Gastrocnemius medialis (tissue), 4 donors: ENCODE results near the gene VRK3. TPM values are rescaled to one million over a fixed set of nuclear protein-coding genes. Genes with fewer than 3 reads are reported as not detected.

ENCODE experiments used
- ATAC-seq, 2 donors: fragments of 150-250 bp; one replicate each; pipeline ENCODE4 v1.9.1; 2016
- DNase-seq, 2 donors: peaks; one replicate each; pipeline ENCODE4 v3.0.0-alpha.2; 2019
- H3K27ac ChIP-seq, 4 donors: fragments of 200-600 bp; sonication (generic); 1 replicate in 1 of 4; 2 replicates in 3 of 4; pipeline ENCODE4 v1.5.1; 2016 to 2018; ENCODE audit warnings: mild to moderate bottlenecking in 2 of 4, moderate library complexity in 1 of 4
- H3K27me3 ChIP-seq, 3 donors: fragments of 200-600 bp; sonication (generic) in 2 of 3; 1 replicate in 1 of 3; 2 replicates in 2 of 3; pipeline versions ENCODE4 v1.5.1 to v1.6.0; 2016 to 2019; ENCODE audit warnings: mild to moderate bottlenecking in 1 of 3, moderate library complexity in 1 of 3
- H3K36me3 ChIP-seq, 2 donors: fragments of 200-600 bp; sonication (generic) in 1 of 2; one replicate each; pipeline ENCODE4 v1.5.1; 2017 to 2018
- H3K4me1 ChIP-seq, 2 donors: fragments of 200-600 bp; sonication (generic) in 1 of 2; one replicate each; pipeline ENCODE4 v1.5.1; 2016 to 2017; ENCODE audit warnings: mild to moderate bottlenecking in 2 of 2
- H3K4me3 ChIP-seq, 4 donors: fragments of 200-600 bp; sonication (generic) in 3 of 4; 1 replicate in 1 of 4; 2 replicates in 3 of 4; pipeline ENCODE4 v1.5.1; 2016 to 2019; ENCODE audit warnings: mild to moderate bottlenecking in 2 of 4
- H3K9me3 ChIP-seq, 3 donors: fragments of 200-600 bp; sonication (generic) in 2 of 3; 1 replicate in 1 of 3; 2 replicates in 2 of 3; pipeline ENCODE4 v1.5.1; 2016 to 2019
- POLR2A ChIP-seq, 2 donors: fragments of 450-650 bp; IDR thresholded peaks; one replicate each; pipeline ENCODE4 v1.6.1; 2017; ENCODE audit warnings: antibody characterized with exemption in 2 of 2, mild to moderate bottlenecking in 2 of 2, moderate library complexity in 2 of 2
- in situ Hi-C, 4 donors: fragments of 200-750 bp; cut with MboI; loops; one replicate each; pipeline versions ENCODE4 v1.15.0 to v1.8.0; 2017; ENCODE audit warnings: low sequenced_read_pairs in 4 of 4
- intact Hi-C: fragments of 100-400 bp; cut with DNase I; formaldehyde crosslinking; loops from one replicate; pipeline ENCODE4 v1.15.1; 2023; ENCODE audit warnings: low total_unique reads
- total RNA-seq, 4 donors: library from RNA; depleted of rRNA; stranded (reverse); fragments of >200 nt; gene quantifications; one replicate each; pipeline versions ENCODE4 v1.1.0 to v1.2.3, GENCODE V29; 2016
- TF ChIP-seq, protein P1 (sequence below), 5 experiments: fragments of 450-650 bp in 3 of 5; fragments of 200-600 bp in 2 of 5; sonication (generic) in 2 of 5; IDR thresholded peaks in 4 of 5; conservative IDR thresholded peaks in 1 of 5; 1 replicate in 4 of 5; 2 replicates in 1 of 5; pipeline ENCODE4 v1.5.1; 2016 to 2019; ENCODE audit warnings: antibody characterized with exemption in 5 of 5, mild to moderate bottlenecking in 3 of 5, moderate library complexity in 3 of 5

The VRK3 gene
- total RNA-seq, 4 donors from 2014 or later = 36.0 to 52.8 (median 39.9) TPM

DNA sequence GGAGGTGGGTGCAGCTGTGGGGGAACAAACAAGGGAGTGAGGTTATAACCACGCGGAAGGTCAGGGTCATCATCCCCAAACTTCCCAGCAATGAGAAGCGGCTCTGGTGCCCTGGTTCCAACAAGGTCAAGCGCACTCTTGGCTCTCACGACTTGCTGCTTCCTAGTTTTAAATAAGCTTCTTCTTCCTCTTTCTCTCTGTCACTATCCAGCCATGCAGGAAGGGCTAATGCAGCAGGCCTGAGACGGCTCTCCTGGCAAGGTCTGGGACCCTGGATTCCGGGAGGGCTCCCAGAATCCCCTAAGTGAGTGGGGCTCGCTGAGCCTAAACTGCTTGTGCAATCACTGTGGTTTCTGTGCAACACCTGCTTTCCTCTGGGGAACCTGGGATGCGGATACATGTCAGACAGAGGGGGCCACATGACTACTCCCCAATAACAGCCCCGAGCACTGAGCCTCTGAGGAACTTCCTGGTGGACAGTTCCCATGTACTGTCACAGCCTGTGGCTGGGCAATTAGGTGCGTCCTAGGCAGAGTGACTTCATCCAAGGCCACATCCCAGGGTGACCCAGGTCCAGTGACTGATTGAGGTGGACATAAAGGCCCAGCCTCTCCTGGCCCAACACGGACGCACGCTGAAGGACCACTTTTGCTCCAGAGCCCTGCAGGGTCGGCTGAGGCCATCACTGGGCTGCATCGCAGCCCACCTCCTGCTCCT is 24.2 kb downstream of the VRK3 start:
- DNase-seq = no peak
- no peak overlapping the region for H3K4me3 ChIP-seq
- H3K27me3 ChIP-seq = no peaks in the 10 kb centered on the region
- no peaks in the 10 kb centered on the region for H3K9me3 ChIP-seq
- H3K36me3 ChIP-seq = peaks cover 0 to 66% of the 10 kb centered on the region in 2 donors
- no peak overlapping the region for H3K27ac ChIP-seq
- in situ Hi-C loops (no loop called here), intact Hi-C loops (loop anchor here (5.0 kb wide), 1 partner anchor 69 kb away; no protein-coding TSS in a partner anchor)
- ATAC-seq = no peak
- TF ChIP-seq POLR2A (IDR thresholded peaks at IDR 0.05) = no peak
- TF ChIP-seq, protein P1, sequence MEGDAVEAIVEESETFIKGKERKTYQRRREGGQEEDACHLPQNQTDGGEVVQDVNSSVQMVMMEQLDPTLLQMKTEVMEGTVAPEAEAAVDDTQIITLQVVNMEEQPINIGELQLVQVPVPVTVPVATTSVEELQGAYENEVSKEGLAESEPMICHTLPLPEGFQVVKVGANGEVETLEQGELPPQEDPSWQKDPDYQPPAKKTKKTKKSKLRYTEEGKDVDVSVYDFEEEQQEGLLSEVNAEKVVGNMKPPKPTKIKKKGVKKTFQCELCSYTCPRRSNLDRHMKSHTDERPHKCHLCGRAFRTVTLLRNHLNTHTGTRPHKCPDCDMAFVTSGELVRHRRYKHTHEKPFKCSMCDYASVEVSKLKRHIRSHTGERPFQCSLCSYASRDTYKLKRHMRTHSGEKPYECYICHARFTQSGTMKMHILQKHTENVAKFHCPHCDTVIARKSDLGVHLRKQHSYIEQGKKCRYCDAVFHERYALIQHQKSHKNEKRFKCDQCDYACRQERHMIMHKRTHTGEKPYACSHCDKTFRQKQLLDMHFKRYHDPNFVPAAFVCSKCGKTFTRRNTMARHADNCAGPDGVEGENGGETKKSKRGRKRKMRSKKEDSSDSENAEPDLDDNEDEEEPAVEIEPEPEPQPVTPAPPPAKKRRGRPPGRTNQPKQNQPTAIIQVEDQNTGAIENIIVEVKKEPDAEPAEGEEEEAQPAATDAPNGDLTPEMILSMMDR (IDR thresholded peaks at IDR 0.05 in 4 of 5, conservative IDR thresholded peaks at IDR 0.05 in 1 of 5) = no peak
- H3K4me1 ChIP-seq = peaks cover 12 to 19% of the 10 kb centered on the region in 2 donors

DNA sequence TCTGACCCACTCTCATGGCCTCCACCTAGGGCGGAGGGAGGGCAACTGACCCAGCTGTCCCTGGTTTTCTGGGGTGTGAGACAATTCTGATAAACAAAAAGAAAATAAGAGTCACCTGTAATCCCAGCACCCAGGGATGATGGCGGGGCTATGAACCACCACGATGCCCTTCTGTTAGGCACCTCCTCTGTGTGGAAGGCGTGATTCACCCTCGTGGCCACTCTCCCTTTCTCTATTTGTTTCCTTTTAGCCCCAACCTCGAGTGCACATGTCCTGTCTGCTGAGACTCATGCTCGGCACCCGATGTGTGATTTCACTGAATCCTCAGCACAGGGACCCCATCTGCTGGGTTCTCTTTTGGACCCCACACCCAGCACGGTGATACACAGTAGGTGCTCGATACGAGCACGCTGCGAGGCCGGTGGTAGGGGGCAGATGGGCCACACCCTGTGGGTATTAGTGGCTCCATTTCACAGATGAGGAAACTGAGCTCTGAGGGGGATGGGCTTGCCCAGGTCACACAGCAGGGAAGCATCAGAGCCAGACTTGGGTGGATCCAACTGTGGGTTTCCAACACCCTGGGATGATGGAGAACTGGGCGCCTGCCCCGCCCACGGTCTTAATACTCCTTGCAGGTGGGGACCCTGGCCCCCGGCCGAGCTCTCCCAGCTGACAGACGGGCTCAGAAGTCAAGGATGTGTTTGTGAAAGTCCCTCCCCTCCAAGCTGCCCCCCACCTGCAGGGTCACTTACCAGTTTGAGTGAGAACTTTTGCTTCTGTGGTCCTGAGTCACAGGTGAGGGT is 24.9 kb downstream of the VRK3 start:
- H3K4me3 ChIP-seq = no peak overlapping the region
- no peaks in the 10 kb centered on the region for H3K27me3 ChIP-seq
- in situ Hi-C loops = no loop called here
- H3K27ac ChIP-seq = no peak overlapping the region
- TF ChIP-seq POLR2A (IDR thresholded peaks at IDR 0.05) = no peak
- TF ChIP-seq, protein P1 (IDR thresholded peaks at IDR 0.05 in 4 of 5, conservative IDR thresholded peaks at IDR 0.05 in 1 of 5) = no peak
- DNase-seq = no peak
- intact Hi-C loops = loop anchor here (5.0 kb wide), 1 partner anchor 68 kb away; no protein-coding TSS in a partner anchor
- peaks cover 0 to 68% of the 10 kb centered on the region in 2 donors for H3K36me3 ChIP-seq
- no peak for ATAC-seq
- H3K4me1 ChIP-seq = peaks cover 12 to 19% of the 10 kb centered on the region in 2 donors
- H3K9me3 ChIP-seq = no peaks in the 10 kb centered on the region

DNA sequence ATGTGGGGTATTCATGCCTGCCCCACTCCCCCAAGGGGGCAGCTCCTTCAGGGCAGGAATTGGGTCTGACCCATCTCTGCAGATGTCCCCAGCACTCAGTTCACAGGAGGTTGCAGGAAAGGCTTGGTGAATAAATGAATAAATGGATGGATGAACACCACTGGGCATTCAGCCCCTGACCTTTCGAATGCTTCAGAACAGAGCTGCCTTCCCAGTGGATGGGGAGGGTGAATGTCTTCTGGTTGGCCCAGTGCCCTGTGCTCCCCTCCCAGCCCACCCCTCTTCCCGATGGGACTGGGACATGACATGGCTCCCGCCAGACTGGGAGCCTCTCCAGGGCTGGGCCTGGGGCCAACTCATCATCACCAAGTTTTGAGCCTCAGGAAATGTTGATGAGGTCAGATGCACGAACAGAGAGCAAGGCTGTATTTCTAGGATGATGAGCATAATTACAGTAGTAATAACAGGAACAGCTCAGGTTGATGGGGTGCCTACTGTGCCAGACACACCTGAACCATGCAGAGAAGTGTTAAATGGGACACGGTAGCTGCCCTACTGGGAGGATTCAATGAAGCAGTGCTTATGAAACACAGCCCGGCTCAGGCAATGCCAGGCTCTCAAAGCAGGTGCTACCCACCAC is 25.7 kb downstream of the VRK3 start:
- no peak overlapping the region for H3K4me3 ChIP-seq
- intact Hi-C loops (loop anchor here (5.0 kb wide), 1 partner anchor 67 kb away; no protein-coding TSS in a partner anchor), in situ Hi-C loops (no loop called here)
- DNase-seq = no peak
- H3K4me1 ChIP-seq = peaks cover 8 to 17% of the 10 kb centered on the region in 2 donors
- H3K27me3 ChIP-seq = no peaks in the 10 kb centered on the region
- no peak overlapping the region for H3K27ac ChIP-seq
- TF ChIP-seq, protein P1 (IDR thresholded peaks at IDR 0.05 in 4 of 5, conservative IDR thresholded peaks at IDR 0.05 in 1 of 5) = no peak
- TF ChIP-seq POLR2A (IDR thresholded peaks at IDR 0.05) = no peak
- no peaks in the 10 kb centered on the region for H3K9me3 ChIP-seq
- peaks cover 0 to 75% of the 10 kb centered on the region in 2 donors for H3K36me3 ChIP-seq
- no peak for ATAC-seq

DNA sequence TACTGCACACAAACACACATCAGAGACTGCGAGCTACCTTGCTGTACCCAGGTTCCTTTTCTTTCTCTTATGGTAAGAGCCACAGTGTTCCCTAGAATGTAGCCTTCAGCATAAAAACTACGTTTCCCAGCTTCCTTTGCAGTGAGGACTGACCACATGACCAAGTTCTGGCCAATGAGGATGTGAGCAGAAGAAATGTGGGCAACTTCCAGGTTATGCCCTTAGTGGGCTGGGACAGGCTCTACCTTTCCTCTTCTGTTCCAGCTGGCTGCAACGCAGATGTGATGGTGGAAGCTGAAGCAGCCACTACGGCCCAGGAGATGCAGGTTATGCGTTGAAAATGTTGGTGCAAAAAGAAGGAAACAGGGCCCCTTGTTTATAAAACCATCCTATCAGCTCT is 27.5 kb downstream of the VRK3 start:
- intact Hi-C loops (no loop called here), in situ Hi-C loops (no loop called here)
- Histone ChIP-seq H3K36me3 (peaks cover 3 to 86% of the 10 kb centered on the region in 2 donors), H3K27me3 (no peaks in the 10 kb centered on the region), H3K27ac (no peak overlapping the region), H3K4me3 (no peak overlapping the region), H3K9me3 (no peaks in the 10 kb centered on the region), H3K4me1 (peaks cover 0 to 2% of the 10 kb centered on the region in 2 donors)
- DNase-seq (no peak), ATAC-seq (peak in 1 of 2 donors; percentile 70)
- TF ChIP-seq, protein P1 (IDR thresholded peaks at IDR 0.05 in 4 of 5, conservative IDR thresholded peaks at IDR 0.05 in 1 of 5) = no peak
- TF ChIP-seq POLR2A (IDR thresholded peaks at IDR 0.05) = no peak
